NB4 (cell line): ENCODE results near the gene LGALS7B.

Experiments used
- DNase-seq: peaks from one replicate; pipeline ENCODE4 v3.0.0; 2010; ENCODE audit warnings: low read depth
- H3K4me3 ChIP-seq: one replicate; pipeline ENCODE4 v1.5.1; 2011; ENCODE audit warnings: mild to moderate bottlenecking, low read depth, low read length, moderate library complexity
- CTCF ChIP-seq: IDR thresholded peaks from one replicate; pipeline ENCODE4 v1.5.1; 2012; ENCODE audit warnings: low read depth, low read length
- MAX ChIP-seq: IDR thresholded peaks from 2 replicates; pipeline ENCODE4 v1.6.1; 2011; ENCODE audit warnings: low read depth, low read length
- MYC ChIP-seq: IDR thresholded peaks from 2 replicates; pipeline ENCODE4 v1.6.1; 2011; ENCODE audit warnings: low read depth, low read length
- POLR2A ChIP-seq: IDR thresholded peaks from 2 replicates; pipeline ENCODE4 v1.6.1; 2011; ENCODE audit warnings: mild to moderate bottlenecking; ENCODE audit not compliant: insufficient read length; ENCODE audit errors: extremely low read depth

LGALS7B gene

DNA sequence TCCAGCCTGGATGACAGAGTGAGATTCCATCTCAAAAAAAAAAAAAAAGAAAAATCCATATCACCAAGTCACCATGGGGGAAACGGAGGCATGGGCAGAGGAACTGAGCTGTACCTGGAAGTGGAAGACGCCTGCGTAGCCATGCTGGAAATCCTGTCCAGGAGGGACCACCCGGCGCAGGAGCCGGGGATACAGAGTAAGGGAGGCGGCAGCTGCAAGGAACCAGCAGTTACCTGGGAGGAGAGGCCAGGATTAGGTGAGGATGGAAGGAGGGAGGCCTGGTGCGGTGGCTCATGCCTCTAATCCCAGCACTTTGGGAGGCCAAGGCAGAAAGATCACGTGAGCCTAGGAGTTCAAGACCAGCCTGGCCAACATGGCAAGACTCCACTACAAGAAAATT lies 46.7 kb upstream of the LGALS7B start:
- DNase-seq: no peak
- TF ChIP-seq POLR2A (no peak), MYC (no peak), MAX (no peak), CTCF (no peak)

DNA sequence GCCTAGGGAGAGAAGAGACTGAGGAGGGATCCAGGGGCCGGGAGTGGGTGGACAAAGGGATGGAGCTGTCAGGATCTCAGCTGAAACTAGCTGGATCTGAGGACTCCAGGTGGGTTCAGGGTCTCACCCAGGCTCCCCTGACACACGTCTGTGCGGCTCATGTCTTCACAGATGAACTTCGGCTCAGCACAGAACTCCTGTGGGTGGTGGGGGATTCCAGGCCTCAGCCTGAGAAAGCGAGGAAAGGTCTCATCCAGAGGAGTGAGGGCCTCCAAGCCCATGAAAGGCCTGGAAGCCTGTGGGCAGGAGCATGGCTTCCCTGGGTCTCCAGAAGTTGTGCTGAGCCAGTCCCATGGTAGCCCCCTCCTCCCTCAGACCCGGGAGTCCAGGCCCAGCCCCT lies 46.1 kb upstream of the LGALS7B start:
- DNase-seq: no peak
- H3K4me3 ChIP-seq: no peak overlapping the region
- TF ChIP-seq POLR2A (no peak), MAX (no peak), CTCF (no peak), MYC (no peak)

More for the DNA sequence above, 46.7 kb upstream of the LGALS7B start:
- no peak overlapping the region for H3K4me3 ChIP-seq

DNA sequence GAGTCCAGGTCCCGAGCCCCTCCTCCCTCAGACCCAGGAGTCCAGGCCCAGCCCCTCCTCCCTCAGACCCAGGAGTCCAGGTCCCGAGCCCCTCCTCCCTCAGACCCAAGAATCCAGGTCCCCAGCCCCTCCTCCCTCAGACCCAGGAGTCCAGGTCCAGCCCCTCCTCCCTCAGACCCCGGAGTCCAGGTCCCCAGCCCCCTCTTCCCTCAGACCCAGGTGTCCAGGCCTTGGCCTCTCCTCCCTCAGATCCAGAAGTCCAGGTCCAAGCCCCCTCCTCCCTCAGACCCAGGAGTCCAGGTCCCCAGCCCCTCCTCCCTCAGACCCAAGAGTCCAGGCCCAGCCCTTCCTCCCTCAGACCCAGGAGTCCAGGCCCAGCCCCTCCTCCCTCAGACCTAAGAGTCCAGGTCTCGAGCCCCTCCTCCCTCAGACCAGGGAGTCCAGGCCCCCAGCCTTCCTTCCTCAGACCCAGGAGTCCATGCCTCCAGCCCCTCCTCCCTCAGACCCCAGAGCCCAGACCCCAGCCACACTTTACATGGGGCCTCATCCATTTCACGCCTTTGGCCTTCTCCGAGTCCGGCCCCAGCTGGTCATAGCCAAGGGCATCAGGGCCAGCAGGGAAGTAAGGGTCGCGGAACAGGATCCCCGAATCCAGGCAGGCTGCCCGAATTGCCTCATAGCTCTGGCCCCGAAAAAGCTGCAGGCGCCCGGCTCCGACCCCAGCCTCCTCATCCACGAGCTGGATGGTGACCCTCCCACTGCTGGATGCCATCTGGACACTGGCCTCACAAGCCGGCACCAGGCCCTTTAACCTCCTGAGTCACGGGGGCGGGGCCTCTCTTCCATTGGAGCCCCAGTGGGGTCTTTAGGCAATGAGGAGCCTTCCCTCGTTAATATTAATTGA lies 45.4 kb upstream of the LGALS7B start:
- TF ChIP-seq POLR2A: no peak
- TF ChIP-seq MYC: no peak
- TF ChIP-seq CTCF: no peak
- TF ChIP-seq MAX: no peak
- H3K4me3 ChIP-seq: no peak overlapping the region
- DNase-seq: no peak

GRCh38 chr19:38744298-38744681 lies 44.7 kb upstream of the LGALS7B start, which contains the start of gene CAPN12:
CAPN12 (minus strand) TSS chr19:38744474; CDS start chr19:38744165, 309 bp downstream.
- DNase-seq: no peak
- H3K4me3 ChIP-seq: no peak within 1 kb of the TSS
- TF ChIP-seq MAX (no peak), CTCF (no peak), POLR2A (no peak), MYC (no peak)

DNA sequence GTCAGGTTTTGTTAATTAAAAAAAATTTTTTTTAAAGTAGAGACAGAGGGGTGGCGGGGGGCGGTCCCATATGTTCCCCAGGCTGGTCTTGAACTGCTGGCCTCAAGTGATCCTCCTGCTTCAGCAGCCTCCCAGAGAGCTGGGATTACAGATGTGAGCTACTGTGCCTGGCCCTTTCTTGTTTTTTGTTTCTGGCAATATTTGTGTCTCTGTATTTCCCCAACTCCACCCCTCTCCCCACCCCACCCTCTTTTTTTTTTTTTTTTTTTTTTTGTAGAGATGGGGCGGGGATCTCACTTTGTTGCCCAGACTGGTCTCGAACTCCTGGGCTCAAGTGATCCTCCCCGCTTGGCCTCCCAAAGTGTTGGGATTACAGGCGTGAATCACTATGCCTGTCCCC lies 44.1 kb upstream of the LGALS7B start:
- DNase-seq: no peak

More for the DNA sequence above, 44.1 kb upstream of the LGALS7B start:
- no peak overlapping the region for H3K4me3 ChIP-seq
- no peak for TF ChIP-seq MYC
- no peak for TF ChIP-seq MAX
- TF ChIP-seq CTCF: no peak
- TF ChIP-seq POLR2A: no peak
